ENCODE measurements around the gene TTLL1. TPM values are rescaled to one million over a fixed set of nuclear protein-coding genes. Genes with fewer than 3 reads are reported as not detected.

The TTLL1 gene
- total RNA-seq, 1 experiment from 2014 or later = 4.6 TPM

GRCh38 chr22:43008921-43009320 lies 80.3 kb downstream of the TTLL1 start:
- Histone ChIP-seq H3K4me1 (ENCODE audit: control insufficient read depth, insufficient read depth, low read length) (peaks cover 27% of the 10 kb centered on the region), H3K4me3 (ENCODE audit: low read depth in 2 of 2, low read length in 2 of 2) (no peak overlapping the region), H3K9me3 (ENCODE audit: control insufficient read depth, insufficient read depth, low read depth, low read length) (no peaks in the 10 kb centered on the region), H3K27me3 (ENCODE audit: control insufficient read depth, insufficient read depth, low read length) (no peaks in the 10 kb centered on the region), H3K36me3 (ENCODE audit: control insufficient read depth, insufficient read depth, low read length) (no peaks in the 10 kb centered on the region), H3K27ac (ENCODE audit: low read length) (no peak overlapping the region)
- no peak for TF ChIP-seq REST (IDR thresholded peaks at IDR 0.05; ENCODE audit: insufficient read depth in 1 of 2, low read depth in 2 of 2, low read length in 1 of 2)
- TF ChIP-seq SIN3A (IDR thresholded peaks at IDR 0.05; ENCODE audit: borderline replicate concordance, insufficient read depth, low read depth, low read length) = no peak
- TF ChIP-seq POLR2AphosphoS5 (IDR thresholded peaks at IDR 0.05; ENCODE audit: low read depth, low read length) = no peak
- TF ChIP-seq CTCF (IDR thresholded peaks at IDR 0.05) = no peak
- no peak for TF ChIP-seq TCF7L2 (IDR thresholded peaks at IDR 0.05; ENCODE audit: low read depth, low read length)
- CTCF ChIA-PET = no interaction called here
- ATAC-seq = no peak
- POLR2A ChIA-PET = no interaction called here
- intact Hi-C loops (cut with micrococcal nuclease; ENCODE audit: unreplicated experiment) (no loop called here), in situ Hi-C loops (cut with HindIII; ENCODE audit: low pct_unique_long_range_greater_than_20kb, low sequenced_read_pairs) (no loop called here)
- BruUV-seq (replicated peaks) = TSS peak; percentile 22
- DNase-seq (ENCODE audit: low read depth, low spot score) = no peak

GRCh38 chr22:43008509-43008908 lies 80.7 kb downstream of the TTLL1 start:
- ChIA-PET CTCF (interaction anchor here (0.6 kb wide), 1 partner anchor 11 kb away, joined by 3 read pairs; no protein-coding TSS in a partner anchor), POLR2A (no interaction called here)
- no TSS peak for BruUV-seq (replicated peaks)
- intact Hi-C loops (cut with micrococcal nuclease; ENCODE audit: unreplicated experiment) (no loop called here), in situ Hi-C loops (cut with HindIII; ENCODE audit: low pct_unique_long_range_greater_than_20kb, low sequenced_read_pairs) (no loop called here)
- Histone ChIP-seq H3K36me3 (ENCODE audit: control insufficient read depth, insufficient read depth, low read length) (no peaks in the 10 kb centered on the region), H3K9me3 (ENCODE audit: control insufficient read depth, insufficient read depth, low read depth, low read length) (no peaks in the 10 kb centered on the region), H3K27me3 (ENCODE audit: control insufficient read depth, insufficient read depth, low read length) (no peaks in the 10 kb centered on the region), H3K4me1 (ENCODE audit: control insufficient read depth, insufficient read depth, low read length) (peaks cover 30% of the 10 kb centered on the region), H3K4me3 (ENCODE audit: low read depth in 2 of 2, low read length in 2 of 2) (no peak overlapping the region), H3K27ac (ENCODE audit: low read length) (no peak overlapping the region)
- no peak for TF ChIP-seq CTCF (IDR thresholded peaks at IDR 0.05)
- no peak for TF ChIP-seq TCF7L2 (IDR thresholded peaks at IDR 0.05; ENCODE audit: low read depth, low read length)
- no peak for TF ChIP-seq SIN3A (IDR thresholded peaks at IDR 0.05; ENCODE audit: borderline replicate concordance, insufficient read depth, low read depth, low read length)
- no peak for TF ChIP-seq POLR2AphosphoS5 (IDR thresholded peaks at IDR 0.05; ENCODE audit: low read depth, low read length)
- no peak for TF ChIP-seq REST (IDR thresholded peaks at IDR 0.05; ENCODE audit: insufficient read depth in 1 of 2, low read depth in 2 of 2, low read length in 1 of 2)
- ATAC-seq = no peak
- DNase-seq (ENCODE audit: low read depth, low spot score) = no peak

All from Panc1 (cell line).